GM23338 (cell line): Measurements from ENCODE around the gene CNBD2. TPM values are rescaled to one million over a fixed set of nuclear protein-coding genes. Genes with fewer than 3 reads are reported as not detected.

Source experiments
- ATAC-seq: fragments of 200-7000 bp; cut with Tn5 transposase; 3 replicates; pipeline ENCODE4 v1.9.1; 2020
- DNase-seq: peaks from one replicate; pipeline ENCODE4 v3.0.0-alpha.2; 2015; ENCODE audit warnings: low spot score
- H2AFZ ChIP-seq: fragments of 200-600 bp; sonication (generic); 2 replicates; pipeline ENCODE4 v1.8.0; 2016; ENCODE audit warnings: antibody characterized with exemption, mild to moderate bottlenecking, moderate library complexity
- H3F3A ChIP-seq: fragments of 200-600 bp; sonication (generic); replicated peaks from 2 replicates; pipeline ENCODE4 v1.8.0; 2017; ENCODE audit warnings: antibody characterized with exemption, mixed run types, low read depth
- H3K27ac ChIP-seq: fragments of 200-600 bp; sonication (generic); 2 replicates; pipeline ENCODE4 v1.6.1; 2016; ENCODE audit warnings: low read depth
- H3K27me3 ChIP-seq: fragments of 200-600 bp; sonication (generic); 2 replicates; pipeline ENCODE4 v1.8.0; 2016; ENCODE audit warnings: mild to moderate bottlenecking, mixed run types, moderate library complexity; ENCODE audit not compliant: insufficient read depth
- H3K36me3 ChIP-seq: fragments of 200-600 bp; sonication (generic); 2 replicates; pipeline ENCODE4 v1.8.0; 2016; ENCODE audit warnings: mild to moderate bottlenecking; ENCODE audit not compliant: insufficient read depth
- H3K4me1 ChIP-seq: fragments of 200-600 bp; sonication (generic); 2 replicates; pipeline ENCODE4 v1.8.0; 2016; ENCODE audit warnings: mild to moderate bottlenecking, moderate library complexity; ENCODE audit not compliant: insufficient read depth
- H3K4me2 ChIP-seq: fragments of 200-600 bp; sonication (generic); 2 replicates; pipeline ENCODE4 v1.7.1; 2017; ENCODE audit warnings: mixed run types
- H3K4me3 ChIP-seq: fragments of 200-600 bp; sonication (generic); 2 replicates; pipeline ENCODE4 v1.6.1; 2016; ENCODE audit warnings: mixed run types
- H3K79me2 ChIP-seq: fragments of 200-600 bp; sonication (generic); replicated peaks from 2 replicates; pipeline ENCODE4 v1.8.0; 2017; ENCODE audit warnings: mild to moderate bottlenecking; ENCODE audit not compliant: insufficient read depth
- H3K9me2 ChIP-seq: fragments of 200-600 bp; sonication (generic); 2 replicates; pipeline ENCODE4 v1.8.0; 2017; ENCODE audit not compliant: insufficient read depth
- H4K20me1 ChIP-seq: fragments of 200-600 bp; sonication (generic); replicated peaks from 2 replicates; pipeline ENCODE4 v1.8.0; 2017; ENCODE audit warnings: mild to moderate bottlenecking; ENCODE audit not compliant: insufficient read depth
- H3K27ac Mint-ChIP-seq: 2 replicates; pipeline ENCODE4 v1.8.0; 2020; ENCODE audit warnings: inconsistent platforms, mild to moderate bottlenecking, moderate library complexity, mixed read lengths
- H3K27me3 Mint-ChIP-seq: 3 replicates; pipeline ENCODE4 v1.8.0; 2022; ENCODE audit warnings: low read depth, mild to moderate bottlenecking, moderate library complexity, mixed read lengths, inconsistent platforms; ENCODE audit not compliant: insufficient read depth, poor library complexity
- H3K36me3 Mint-ChIP-seq: 3 replicates; pipeline ENCODE4 v1.8.0; 2021; ENCODE audit warnings: low read depth, mild to moderate bottlenecking, inconsistent platforms, moderate library complexity, mixed read lengths
- H3K4me1 Mint-ChIP-seq: 3 replicates; pipeline ENCODE4 v1.8.0; 2020; ENCODE audit warnings: mild to moderate bottlenecking, inconsistent platforms, mixed read lengths
- H3K4me3 Mint-ChIP-seq: 3 replicates; pipeline ENCODE4 v1.8.0; 2021; ENCODE audit warnings: moderate library complexity, mild to moderate bottlenecking, inconsistent platforms, mixed read lengths
- H3K9me3 Mint-ChIP-seq: 3 replicates; pipeline ENCODE4 v1.8.0; 2020; ENCODE audit warnings: moderate library complexity, mild to moderate bottlenecking, inconsistent platforms, mixed read lengths
- ETS1 ChIP-seq: IDR thresholded peaks from 2 replicates; pipeline ENCODE4 v1.6.1; 2016; ENCODE audit warnings: antibody characterized with exemption
- EZH2phosphoT487 ChIP-seq: fragments of 200-600 bp; sonication (generic); IDR thresholded peaks from one replicate; pipeline ENCODE4 v1.8.1; 2018; ENCODE audit warnings: antibody characterized with exemption; ENCODE audit not compliant: unreplicated experiment
- JUNB ChIP-seq: IDR thresholded peaks from one replicate; pipeline ENCODE4 v1.6.1; 2016; ENCODE audit warnings: antibody characterized with exemption; ENCODE audit not compliant: unreplicated experiment
- NANOG ChIP-seq: IDR thresholded peaks from 2 replicates; pipeline ENCODE4 v1.6.1; 2016; ENCODE audit warnings: antibody characterized with exemption, borderline replicate concordance
- REST ChIP-seq: IDR thresholded peaks from one replicate; pipeline ENCODE4 v1.6.1; 2018; ENCODE audit warnings: antibody characterized with exemption; ENCODE audit not compliant: unreplicated experiment
- STAT1 ChIP-seq: IDR thresholded peaks from one replicate; pipeline ENCODE4 v1.6.1; 2016; ENCODE audit warnings: antibody characterized with exemption; ENCODE audit not compliant: unreplicated experiment
- ZNF462 ChIP-seq: fragments of 250-450 bp; sonication (Bioruptor Pico); IDR thresholded peaks from 2 replicates; pipeline ENCODE4 v1.5.0; 2020; ENCODE audit warnings: mild to moderate bottlenecking, moderate library complexity
- polyA plus RNA-seq: library from polyadenylated mRNA; unstranded; fragments of >200 nt; fragmentation: Nextera tagmentation; extraction: Ambion mirVana; gene quantifications from 2 replicates; pipeline ENCODE4 v1.2.1, GENCODE V29; 2016
- total RNA-seq: library from RNA; depleted of rRNA; stranded (reverse); fragments of >200 nt; shearing (Covaris generic); gene quantifications from 2 replicates; pipeline ENCODE4 v1.2.3, GENCODE V29; 2014

CNBD2 gene
- total and polyA plus RNA-seq, 2 experiments from 2014 or later = 2.7 TPM; not detected in 1

GRCh38 chr20:35978041-35978513, 9.7 kb downstream of the CNBD2 start:
- TF ChIP-seq STAT1 (no peak), ZNF462 (CRISPR knock-in tag) (no peak), ETS1 (no peak), EZH2phosphoT487 (no peak), NANOG (no peak), REST (no peak), JUNB (no peak)
- Mint-ChIP-seq H3K4me3 (no peak overlapping the region), H3K27ac (no peak overlapping the region; the same call in 1 of the 2 replicates), H3K9me3 (no peaks in the 10 kb centered on the region; the same call in 2 of the 3 replicates), H3K36me3 (no peaks in the 10 kb centered on the region), H3K4me1 (no peaks in the 10 kb centered on the region; the same call in 1 of the 3 replicates), H3K27me3 (peaks cover 7% of the 10 kb centered on the region)
- H3K36me3 ChIP-seq = no peaks in the 10 kb centered on the region
- H2AFZ ChIP-seq = no peak overlapping the region
- no peak overlapping the region for H3K27ac ChIP-seq
- ATAC-seq = no peak
- DNase-seq = no peak
- no peaks in the 10 kb centered on the region for H4K20me1 ChIP-seq
- H3K9me2 ChIP-seq = no peaks in the 10 kb centered on the region; the same call in 1 of the 2 replicates
- no peak overlapping the region for H3K4me2 ChIP-seq
- no peaks in the 10 kb centered on the region for H3K79me2 ChIP-seq
- no peaks in the 10 kb centered on the region for H3K4me1 ChIP-seq
- no peaks in the 10 kb centered on the region for H3F3A ChIP-seq
- H3K27me3 ChIP-seq = no peaks in the 10 kb centered on the region
- no peak overlapping the region for H3K4me3 ChIP-seq
